Glutamatergic neuron (in vitro differentiated cells): Measurements from ENCODE around the gene CLMN. TPM values are rescaled to one million over a fixed set of nuclear protein-coding genes. Genes with fewer than 3 reads are reported as not detected.

ENCODE experiments used
- DNase-seq: peaks from one replicate; pipeline ENCODE4 v3.0.0; 2022
- H3K27ac Mint-ChIP-seq: one replicate; pipeline ENCODE4 v1.8.0; 2020; ENCODE audit warnings: mild to moderate bottlenecking, mixed read lengths, inconsistent platforms; ENCODE audit not compliant: unreplicated experiment
- H3K27me3 Mint-ChIP-seq: one replicate; pipeline ENCODE4 v1.8.0; 2020; ENCODE audit warnings: mild to moderate bottlenecking, moderate library complexity, mixed read lengths, inconsistent platforms; ENCODE audit not compliant: unreplicated experiment
- H3K36me3 Mint-ChIP-seq: one replicate; pipeline ENCODE4 v1.8.0; 2020; ENCODE audit warnings: mild to moderate bottlenecking, mixed read lengths, inconsistent platforms; ENCODE audit not compliant: unreplicated experiment
- H3K4me1 Mint-ChIP-seq: one replicate; pipeline ENCODE4 v1.8.0; 2020; ENCODE audit warnings: mild to moderate bottlenecking, low read depth, mixed read lengths, inconsistent platforms; ENCODE audit not compliant: unreplicated experiment
- H3K4me3 Mint-ChIP-seq: one replicate; pipeline ENCODE4 v1.8.0; 2020; ENCODE audit warnings: mild to moderate bottlenecking, mixed read lengths, inconsistent platforms; ENCODE audit not compliant: unreplicated experiment
- H3K9me3 Mint-ChIP-seq: one replicate; pipeline ENCODE4 v1.8.0; 2020; ENCODE audit warnings: mild to moderate bottlenecking, moderate library complexity, mixed read lengths, inconsistent platforms; ENCODE audit not compliant: unreplicated experiment
- CTCF ChIP-seq: fragments of 200-600 bp; sonication (generic); IDR thresholded peaks from one replicate; pipeline ENCODE4 v1.5.0; 2021; ENCODE audit not compliant: partially characterized antibody, unreplicated experiment
- total RNA-seq: library from RNA; stranded (reverse); fragmentation: NEBNext Ultra II Directional; extraction: Animal tissue kit (Norgen Biotek cat#: 25700); gene quantifications from one replicate; pipeline ENCODE4 v1.2.1, GENCODE V29; 2021; ENCODE audit not compliant: unreplicated experiment

CLMN gene
- total RNA-seq, 1 donor from 2014 or later, result 17.6 TPM

- Mint-ChIP-seq H3K4me3 (no peak overlapping the region), H3K27me3 (peaks cover 3% of the 10 kb centered on the region), H3K4me1 (peaks cover 32% of the 10 kb centered on the region), H3K36me3 (no peaks in the 10 kb centered on the region), H3K27ac (no peak overlapping the region), H3K9me3 (peaks cover 2% of the 10 kb centered on the region)
- no peak for DNase-seq
- no peak for TF ChIP-seq CTCF
Measured at GRCh38 chr14:95238487-95239298, 81.0 kb downstream of the CLMN start.

- no peaks in the 10 kb centered on the region for H3K36me3 Mint-ChIP-seq
- H3K27me3 Mint-ChIP-seq, result peaks cover 3% of the 10 kb centered on the region
- no peak overlapping the region for H3K4me3 Mint-ChIP-seq
- H3K4me1 Mint-ChIP-seq, result peaks cover 40% of the 10 kb centered on the region
- H3K9me3 Mint-ChIP-seq, result no peaks in the 10 kb centered on the region
- no peak for TF ChIP-seq CTCF
- no peak overlapping the region for H3K27ac Mint-ChIP-seq
- no peak for DNase-seq
Measured at GRCh38 chr14:95237958-95238340, 81.8 kb downstream of the CLMN start.

- no peak overlapping the region for H3K27ac Mint-ChIP-seq
- no peaks in the 10 kb centered on the region for H3K9me3 Mint-ChIP-seq
- DNase-seq, result no peak
- H3K4me3 Mint-ChIP-seq, result no peak overlapping the region
- no peaks in the 10 kb centered on the region for H3K36me3 Mint-ChIP-seq
- H3K4me1 Mint-ChIP-seq, result peaks cover 41% of the 10 kb centered on the region
- peaks cover 3% of the 10 kb centered on the region for H3K27me3 Mint-ChIP-seq
- no peak for TF ChIP-seq CTCF
Measured at GRCh38 chr14:95237121-95237957, 82.4 kb downstream of the CLMN start.

- no peak overlapping the region for H3K4me3 Mint-ChIP-seq
- no peaks in the 10 kb centered on the region for H3K9me3 Mint-ChIP-seq
- TF ChIP-seq CTCF, result no peak
- peaks cover 3% of the 10 kb centered on the region for H3K27me3 Mint-ChIP-seq
- H3K27ac Mint-ChIP-seq, result no peak overlapping the region
- H3K4me1 Mint-ChIP-seq, result peaks cover 41% of the 10 kb centered on the region
- no peak for DNase-seq
- H3K36me3 Mint-ChIP-seq, result no peaks in the 10 kb centered on the region
Measured at GRCh38 chr14:95236221-95236620, 83.5 kb downstream of the CLMN start.

- no peak for TF ChIP-seq CTCF
- H3K4me1 Mint-ChIP-seq, result peaks cover 39% of the 10 kb centered on the region
- peaks cover 3% of the 10 kb centered on the region for H3K27me3 Mint-ChIP-seq
- H3K9me3 Mint-ChIP-seq, result no peaks in the 10 kb centered on the region
- no peaks in the 10 kb centered on the region for H3K36me3 Mint-ChIP-seq
- DNase-seq, result no peak
- H3K4me3 Mint-ChIP-seq, result no peak overlapping the region
- no peak overlapping the region for H3K27ac Mint-ChIP-seq
Measured at GRCh38 chr14:95235767-95236166, 83.9 kb downstream of the CLMN start.
